ENCODE results near the gene BLID.
A peak's percentile ranks its signal among the peaks of the same experiment; 100 is the strongest.

BLID gene

DNA sequence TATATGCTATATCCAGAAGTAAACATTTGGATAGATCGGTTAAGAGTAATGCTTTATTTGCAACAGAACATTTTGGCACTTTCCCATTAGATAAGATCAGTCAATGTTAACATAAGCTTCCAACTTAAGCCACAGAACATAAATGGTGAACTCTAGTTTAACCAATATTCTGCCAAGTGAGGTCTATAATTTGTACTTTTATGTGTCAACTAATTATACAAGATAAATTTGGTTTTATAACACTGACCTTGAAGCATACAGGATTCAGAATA lies 23.5 kb upstream of the BLID start:
- no peak for DNase-seq (ENCODE audit: low read depth)

DNA sequence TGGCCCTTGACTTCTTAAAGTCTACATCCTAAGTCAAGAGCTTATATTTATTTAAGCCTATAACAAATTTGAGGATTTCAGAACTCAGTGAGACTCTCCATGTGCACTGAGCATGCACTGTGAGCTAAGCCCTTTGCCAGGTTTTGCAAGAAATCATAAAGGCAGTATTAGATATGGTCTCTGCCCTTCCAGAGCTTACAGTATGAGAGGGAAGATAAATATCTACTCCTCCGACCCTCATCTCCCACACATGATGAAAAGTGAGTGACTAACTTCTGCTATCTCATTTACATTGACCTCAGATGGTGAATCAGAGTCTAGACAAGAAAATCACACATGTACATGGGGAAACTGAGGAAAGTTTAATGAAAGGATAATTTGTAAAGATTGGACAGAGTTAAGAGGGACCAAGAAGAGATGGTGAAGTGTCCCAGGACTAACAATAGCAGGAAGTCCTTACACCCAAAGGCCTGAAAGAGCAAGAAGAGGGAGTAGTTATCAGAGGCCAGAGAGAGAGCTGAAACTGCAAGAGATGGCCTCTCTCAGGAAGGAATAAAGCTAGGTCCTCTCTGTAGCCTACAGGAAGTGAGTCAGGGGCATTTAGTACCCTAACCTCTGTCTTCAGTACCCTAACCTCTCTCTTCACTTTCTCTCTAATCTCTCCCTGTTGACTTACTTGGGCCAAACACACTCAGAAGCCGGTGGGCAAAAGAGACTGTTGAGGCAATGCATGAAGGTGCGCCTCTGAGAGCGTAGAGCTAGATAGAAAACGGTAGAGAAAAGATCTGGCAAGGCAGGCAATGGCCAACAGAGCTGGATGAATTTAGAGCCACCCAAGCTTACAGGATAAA lies 23.0 kb upstream of the BLID start:
- no peak for DNase-seq (ENCODE audit: low read depth)

DNA sequence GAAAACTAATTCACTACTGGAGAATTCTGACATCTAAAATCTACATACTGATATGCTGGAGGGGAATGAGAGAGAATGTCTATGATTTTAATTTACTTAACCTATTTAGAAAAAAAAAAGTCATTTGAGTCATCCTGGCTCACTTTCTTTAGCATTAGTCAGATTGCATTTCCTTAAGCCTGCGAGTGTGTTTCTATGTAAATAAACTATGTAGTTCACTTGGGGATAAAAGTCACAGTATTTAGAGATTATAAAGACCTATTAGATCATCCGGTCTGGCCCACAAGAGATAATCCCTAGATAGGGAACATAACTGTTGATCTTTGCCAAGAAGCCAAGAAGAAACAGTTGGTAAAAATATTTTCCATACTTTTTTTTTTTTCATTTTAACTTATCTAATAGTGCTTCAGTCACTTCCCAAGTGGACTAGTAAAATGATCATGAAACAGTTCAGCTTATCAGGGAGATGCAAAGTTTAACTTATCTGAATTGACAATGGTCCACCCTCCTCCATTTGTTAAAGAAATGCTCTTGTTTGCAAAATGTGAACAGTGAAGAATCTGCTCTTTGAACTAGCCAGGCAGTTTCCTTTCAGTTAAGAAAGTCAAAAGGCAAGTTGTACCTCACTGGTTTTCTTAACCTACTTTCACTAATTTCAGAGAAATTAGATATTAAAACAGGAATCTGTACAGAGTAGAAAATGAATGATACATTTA lies 21.2 kb upstream of the BLID start:
- DNase-seq (ENCODE audit: low read depth): peak; percentile 85

DNA sequence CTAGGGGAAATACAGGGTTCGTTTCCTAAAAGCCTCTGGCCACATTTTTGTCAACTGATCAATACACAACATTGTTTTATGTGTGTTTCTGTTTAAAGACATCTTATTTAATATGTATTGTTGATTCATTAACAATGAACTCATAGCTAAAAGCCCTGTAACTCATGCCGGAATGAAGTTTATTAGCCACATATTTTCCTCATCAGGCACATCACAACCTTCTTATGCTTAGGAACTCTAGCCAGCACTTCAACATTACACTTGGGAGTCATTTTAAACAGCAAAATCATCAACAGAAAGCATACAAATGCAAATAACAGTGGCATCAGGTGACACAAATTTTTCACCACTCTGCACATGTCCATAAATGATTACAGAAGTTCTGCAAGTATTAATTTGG lies 15.1 kb upstream of the BLID start:
- DNase-seq (ENCODE audit: low read depth): no peak

DNA sequence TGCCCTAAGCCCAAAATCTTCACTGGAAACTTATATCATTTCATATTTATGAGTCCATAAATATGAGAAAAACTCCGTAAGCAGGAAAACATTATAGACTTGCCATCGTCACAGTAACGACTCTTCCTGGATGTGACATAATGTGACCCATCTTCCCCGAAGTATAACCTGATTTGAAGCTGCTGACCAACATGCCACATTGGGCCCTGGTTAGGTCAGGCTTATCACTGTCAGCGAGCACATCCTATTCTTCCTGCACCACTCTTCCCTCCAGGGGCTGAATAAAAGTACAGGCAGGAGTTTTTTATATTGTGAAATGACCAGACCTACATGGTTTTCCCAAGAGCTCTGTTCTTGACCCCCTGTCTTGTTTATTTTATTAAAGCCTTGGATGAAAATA lies 12.1 kb upstream of the BLID start:
- no peak for DNase-seq (ENCODE audit: low read depth)

DNA sequence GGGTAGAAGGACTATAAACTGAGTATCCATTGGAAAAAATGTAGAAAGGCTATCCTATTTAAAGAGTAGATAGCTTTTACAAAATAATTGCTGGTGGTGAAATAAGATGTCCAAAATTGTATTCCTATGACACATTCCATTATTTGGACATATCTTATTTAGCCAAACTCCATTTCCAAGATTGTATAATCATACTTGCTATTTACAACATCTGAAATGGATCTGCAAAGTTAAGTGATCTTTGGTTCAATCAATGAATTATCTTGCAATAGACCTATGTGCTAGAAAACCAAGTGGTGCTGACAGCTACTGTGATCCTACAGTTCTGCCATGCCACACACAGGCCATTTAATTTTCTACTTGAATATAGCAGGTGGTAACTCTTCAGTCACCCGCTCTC lies 11.0 kb upstream of the BLID start:
- no peak for DNase-seq (ENCODE audit: low read depth)

DNA sequence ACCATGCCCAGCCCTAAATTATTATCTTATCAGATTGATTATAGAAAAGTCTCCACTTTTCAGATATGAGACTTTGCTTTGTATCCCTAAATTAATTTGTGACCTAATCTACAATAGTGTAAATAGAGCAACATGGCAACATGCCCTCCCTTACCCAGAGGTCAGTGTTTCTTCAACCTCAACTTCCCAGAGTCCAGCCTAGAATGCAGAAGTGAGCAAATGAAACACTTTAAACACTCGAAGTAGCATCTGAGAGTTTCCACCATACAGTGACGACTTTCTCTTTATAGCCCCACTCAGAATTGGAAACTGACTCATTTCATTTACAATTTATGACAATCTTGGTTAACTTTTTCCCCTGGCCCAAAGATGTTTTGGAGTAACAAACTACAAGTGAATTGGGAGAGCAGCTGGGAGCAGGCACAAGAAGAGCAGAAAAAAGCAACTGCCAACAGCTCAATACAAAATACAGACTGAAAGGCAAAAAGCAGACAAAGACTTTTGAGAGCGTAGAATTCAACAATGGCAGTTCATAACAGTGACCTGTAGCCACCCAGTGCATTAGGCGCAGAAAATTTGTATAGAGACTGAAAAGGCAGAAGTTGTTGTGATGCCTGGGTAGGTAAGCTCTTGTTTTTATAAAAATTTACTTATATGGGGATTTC lies 10.1 kb upstream of the BLID start:
- no peak for DNase-seq (ENCODE audit: low read depth)

DNA sequence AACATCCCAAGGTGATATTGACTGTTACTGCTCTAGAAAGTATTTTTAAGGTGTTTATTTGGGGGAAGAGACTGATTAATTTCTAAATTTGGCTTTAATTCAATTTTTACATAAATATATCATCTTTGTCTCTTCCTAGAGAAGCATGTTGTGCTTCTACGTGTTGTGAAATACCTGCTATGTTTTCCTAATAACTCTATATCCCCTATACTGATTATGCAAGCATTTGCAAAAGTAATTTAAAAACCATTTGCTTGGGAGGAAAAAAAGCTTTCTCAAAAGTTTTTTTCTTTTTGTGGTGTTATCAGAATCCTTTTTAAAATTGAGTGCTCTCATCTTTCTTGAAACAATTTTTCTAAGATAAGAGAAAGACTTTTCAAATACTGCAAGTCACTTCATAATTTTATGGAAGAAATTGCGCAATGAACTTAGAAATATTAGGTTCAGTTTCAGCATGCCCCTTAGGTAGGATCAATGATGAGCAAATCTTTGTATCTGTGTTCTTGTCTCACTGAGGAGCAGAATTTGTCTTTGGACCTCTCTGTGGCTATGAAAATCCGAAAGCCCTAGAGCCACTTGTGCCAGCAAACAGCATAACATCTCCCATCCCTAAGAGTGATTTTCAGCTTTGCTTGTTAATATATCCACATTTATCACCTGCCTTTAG lies 7.4 kb upstream of the BLID start:
- DNase-seq (ENCODE audit: low read depth): no peak

DNA sequence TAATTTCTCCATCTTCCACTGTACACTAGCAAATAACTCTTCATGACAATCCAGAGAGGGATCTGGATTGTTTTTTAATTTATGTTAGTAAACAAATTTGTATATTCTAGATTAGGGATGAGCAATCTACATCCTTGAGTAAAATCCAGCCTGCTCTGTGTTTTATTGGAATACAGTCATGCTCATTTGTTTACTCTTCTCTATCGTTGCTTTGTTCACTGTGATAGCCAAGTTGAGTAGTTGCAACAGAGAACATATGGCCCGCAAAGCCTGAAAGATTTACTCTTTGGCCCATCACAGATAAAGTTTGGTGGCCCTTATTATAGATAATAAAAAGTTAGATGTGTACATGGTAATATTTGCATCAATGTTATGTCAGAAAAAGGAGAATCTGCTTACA lies 6.2 kb upstream of the BLID start:
- DNase-seq (ENCODE audit: low read depth): no peak

DNA sequence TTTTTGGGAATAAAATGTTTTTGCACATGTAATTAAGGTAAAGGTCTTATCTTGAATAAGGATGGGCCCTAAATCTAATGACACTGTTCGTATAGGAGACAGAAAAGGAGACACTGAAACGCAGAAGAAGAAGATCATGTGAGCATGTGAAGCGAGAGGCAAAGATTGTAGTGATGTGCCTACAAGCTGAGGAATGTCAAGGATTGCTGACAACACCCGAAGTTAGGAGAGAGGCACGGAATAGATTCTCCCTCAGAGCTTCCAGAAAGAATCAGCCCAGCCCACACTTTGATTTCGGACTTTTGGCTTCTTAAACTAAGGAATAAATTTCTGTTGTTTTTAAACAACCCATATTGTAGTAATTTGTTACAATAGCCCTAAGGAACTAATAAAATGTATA lies 4.1 kb upstream of the BLID start:
- no peak for DNase-seq (ENCODE audit: low read depth)

DNA sequence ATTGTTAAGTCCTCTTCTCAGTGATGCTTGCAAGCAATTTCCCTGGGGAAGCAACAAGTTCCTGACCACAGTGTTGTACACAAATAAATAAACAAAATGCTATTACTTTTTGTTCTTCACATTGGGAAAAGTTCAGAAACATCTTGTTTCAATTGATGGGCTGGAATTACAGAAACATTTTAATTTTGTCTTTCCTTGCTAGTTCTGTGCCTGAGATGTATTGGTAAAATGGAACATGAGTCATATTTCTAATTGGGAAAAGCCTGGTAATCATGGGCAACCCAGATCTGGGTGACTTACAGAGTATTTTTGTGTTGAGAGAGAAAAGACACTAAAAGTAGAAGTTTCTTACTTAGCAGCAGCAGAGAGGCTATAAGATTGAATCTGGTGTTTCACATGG lies 576 bp upstream of the BLID start:
- no peak for DNase-seq (ENCODE audit: low read depth)

DNA sequence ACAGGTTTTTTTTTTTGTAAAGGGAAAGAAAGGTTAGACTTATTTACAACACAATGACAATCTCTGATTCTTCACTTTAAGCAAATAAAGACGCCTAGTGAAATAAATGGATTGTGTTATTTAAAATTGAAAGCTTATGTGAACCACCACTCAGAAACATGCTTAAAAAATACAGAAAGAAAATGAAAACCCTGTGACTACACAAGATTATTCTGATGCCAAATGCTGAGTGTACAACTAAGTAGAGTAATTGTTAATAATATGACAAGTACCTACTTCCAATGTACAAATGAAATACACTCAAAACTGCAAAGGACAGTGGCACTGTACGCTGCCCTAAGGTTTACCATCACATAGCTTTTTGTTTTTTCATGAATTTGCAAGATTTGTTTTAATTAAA lies 1.0 kb downstream of the BLID start:
- DNase-seq (ENCODE audit: low read depth): no peak

DNA sequence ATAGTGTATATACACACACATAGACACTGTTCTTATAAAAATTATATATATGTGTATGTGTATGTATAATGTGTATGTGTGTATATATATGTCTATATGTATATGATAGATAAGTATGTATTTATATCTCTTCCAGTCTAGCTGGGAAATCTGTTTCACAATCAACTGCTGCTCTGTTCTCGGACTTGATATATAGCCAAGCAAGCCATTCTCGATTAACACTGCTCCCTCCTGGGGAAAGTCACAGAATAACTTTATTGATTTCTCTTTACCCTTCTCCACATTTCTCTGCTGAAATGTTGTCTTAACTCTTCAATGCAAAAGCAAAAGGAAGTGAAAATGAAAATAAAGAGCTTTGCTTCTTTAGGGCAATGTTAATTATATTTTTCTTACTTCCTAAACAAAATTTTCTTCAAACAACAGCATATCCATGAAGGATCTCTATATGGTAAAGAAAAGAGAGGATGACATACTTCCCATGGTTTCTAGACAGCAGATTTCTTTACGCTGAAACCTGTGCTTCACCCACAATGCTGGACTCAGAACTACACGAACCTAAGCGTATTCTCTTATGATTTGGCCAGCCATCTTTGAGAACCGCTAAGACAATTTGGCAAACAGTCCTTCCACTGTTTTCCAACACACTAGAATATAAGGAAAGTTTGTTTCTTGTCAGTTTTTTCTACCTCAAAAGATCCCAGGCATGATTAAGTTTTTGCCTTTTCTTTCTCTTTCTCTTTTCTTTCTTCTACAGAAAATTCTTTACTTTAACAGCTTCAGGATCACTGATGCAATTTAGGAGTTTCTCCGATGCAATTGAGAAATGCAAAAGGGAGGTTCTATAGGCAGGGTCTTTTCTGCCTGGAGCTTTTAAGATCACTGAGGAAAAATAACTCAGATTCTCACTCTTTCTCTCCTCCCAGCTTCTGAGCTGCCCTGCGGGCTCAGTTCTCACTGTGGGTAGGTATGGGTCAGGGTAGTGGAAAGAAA lies 1.9 kb downstream of the BLID start:
- DNase-seq (ENCODE audit: low read depth): no peak

DNA sequence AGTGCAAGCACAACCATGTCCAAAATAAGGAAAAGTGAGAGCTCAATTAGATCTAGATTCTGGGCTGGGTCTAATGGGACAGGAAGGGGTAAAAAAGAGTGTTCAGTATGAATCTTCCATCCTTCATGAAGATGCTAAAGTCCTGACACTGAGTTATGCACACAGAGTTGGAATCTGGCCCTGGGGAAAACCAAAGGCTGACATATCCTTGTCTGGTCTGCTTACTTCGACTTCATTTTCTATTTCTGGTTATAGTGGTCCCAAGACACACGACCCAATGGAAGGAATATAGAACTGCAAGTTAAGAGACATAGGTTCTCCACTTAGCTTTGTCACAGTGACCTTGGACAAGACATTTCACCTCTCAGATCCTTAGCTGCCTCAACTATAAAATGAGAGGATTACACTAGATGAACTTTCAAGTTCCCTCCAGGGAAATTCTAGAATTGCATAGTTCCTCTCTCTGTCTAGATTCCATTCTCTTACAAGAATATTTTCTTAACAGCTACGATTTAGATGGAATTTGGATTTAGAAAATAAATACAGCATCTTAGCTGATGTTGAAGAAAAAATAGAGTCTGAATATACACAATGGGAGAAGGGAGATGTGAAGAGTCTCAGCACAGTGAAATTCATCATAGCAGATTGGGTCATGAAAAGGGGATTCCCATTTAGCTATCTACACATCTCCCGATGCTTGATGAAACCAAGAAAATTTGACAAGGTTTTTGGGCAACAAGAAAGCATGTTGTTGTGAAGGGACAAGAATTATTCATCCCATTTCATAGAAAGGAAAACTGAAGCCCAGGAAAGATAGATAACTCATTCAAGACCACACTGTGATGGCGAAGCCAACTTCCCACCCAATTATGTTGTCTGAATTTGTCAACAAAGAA lies 3.3 kb downstream of the BLID start:
- no peak for DNase-seq (ENCODE audit: low read depth)

DNA sequence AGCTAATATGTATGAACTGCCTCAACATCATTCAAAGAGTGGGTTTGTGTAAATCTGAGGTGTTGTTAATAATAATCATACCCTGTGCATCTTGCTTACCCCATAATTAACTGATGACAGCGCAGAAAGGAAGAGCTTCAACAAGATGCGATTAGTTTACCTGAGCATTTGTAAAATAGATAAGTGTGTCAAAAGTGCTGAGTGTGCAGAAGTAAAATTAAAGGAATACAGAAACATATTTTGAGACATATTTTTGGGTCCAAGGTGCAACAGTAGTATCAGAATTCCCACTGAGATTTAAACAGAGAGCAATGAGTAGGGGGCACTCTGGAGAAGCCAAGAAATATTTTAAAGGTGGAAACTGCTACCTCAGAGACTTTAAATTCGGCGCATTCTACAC lies 6.1 kb downstream of the BLID start:
- no peak for DNase-seq (ENCODE audit: low read depth)

DNA sequence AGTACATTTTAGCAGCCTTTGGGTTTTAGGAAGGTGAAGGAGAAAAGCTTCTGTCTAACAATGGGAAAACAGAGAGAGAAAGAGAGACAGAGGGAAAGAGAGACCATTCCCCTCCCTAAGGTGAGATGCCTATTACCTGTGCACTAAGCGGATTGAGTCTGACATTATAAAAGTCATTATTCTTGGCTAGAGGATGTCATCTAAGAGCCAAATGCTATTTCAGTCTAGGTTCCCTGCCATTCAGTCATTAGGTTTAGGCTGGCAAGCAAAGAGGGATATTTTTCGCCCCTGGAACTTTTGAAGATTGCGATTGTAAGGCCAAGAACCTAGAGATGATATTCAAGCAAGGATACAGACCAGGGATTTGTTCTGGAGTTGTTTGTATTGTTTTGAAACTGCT lies 7.2 kb downstream of the BLID start:
- DNase-seq (ENCODE audit: low read depth): no peak

DNA sequence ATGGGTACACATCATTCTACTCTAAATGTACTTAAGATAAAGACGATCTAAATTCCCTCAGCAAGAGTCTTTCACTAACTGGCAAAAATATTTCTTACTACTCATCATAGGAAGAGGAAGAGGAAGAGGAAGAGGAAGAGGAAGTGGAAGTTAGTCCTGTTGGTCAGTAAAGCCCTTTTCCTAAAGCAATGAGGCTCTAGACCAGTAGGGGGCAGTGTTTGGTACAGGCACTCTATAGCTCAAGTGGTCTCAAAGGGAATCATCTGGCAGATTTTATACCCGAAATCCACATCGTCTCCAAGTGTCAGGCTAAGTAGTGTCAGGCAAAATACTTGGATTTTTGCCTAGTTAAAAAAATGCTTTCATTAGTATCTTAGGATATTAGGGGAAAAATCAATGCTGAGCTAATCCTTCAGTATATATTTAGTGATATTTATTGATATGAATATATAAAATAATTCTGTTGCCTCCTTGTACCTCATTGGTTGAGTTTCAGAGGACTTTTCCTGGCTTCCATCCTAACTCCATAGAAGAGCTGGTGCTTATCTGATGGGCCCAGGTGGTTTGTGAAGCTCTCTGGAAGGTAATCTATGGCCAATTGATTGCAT lies 7.7 kb downstream of the BLID start:
- no peak for DNase-seq (ENCODE audit: low read depth)

DNA sequence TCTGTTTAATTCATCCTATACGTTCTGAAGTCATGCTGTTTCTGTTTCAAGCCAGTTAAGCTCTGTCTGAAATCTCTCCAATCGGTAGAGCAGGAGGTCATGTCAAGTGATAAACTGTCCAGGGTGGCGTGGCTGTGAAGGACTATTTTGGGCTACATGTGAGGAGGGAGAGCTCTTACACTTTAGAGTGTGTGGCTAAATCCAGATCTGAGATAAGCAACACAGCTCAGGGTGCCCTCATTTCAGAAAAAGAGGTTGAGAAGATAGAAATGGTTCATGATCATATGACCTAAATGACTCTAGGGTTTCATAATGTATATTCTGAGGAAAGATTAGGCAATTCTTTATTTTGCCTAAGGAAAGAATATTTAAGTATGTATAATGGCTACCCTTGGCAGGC lies 8.4 kb downstream of the BLID start:
- no peak for DNase-seq (ENCODE audit: low read depth)

DNA sequence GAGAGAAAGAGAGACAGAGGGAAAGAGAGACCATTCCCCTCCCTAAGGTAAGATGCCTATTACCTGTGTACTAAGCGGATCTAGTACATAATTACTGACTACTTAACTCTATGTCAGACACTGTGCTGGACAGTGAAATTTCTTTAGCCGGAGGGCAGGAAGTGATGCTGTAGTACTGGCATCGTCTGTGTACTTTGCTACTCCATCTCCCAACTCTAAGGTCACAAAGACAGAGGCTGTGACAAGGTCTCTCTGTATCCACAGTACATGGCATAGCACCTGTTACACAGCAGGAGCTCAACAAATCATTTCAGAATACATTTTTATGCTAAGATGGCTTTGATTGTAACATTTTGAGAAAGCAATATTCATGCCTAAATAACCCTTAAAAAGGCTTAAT lies 9.0 kb downstream of the BLID start:
- DNase-seq (ENCODE audit: low read depth): no peak

DNA sequence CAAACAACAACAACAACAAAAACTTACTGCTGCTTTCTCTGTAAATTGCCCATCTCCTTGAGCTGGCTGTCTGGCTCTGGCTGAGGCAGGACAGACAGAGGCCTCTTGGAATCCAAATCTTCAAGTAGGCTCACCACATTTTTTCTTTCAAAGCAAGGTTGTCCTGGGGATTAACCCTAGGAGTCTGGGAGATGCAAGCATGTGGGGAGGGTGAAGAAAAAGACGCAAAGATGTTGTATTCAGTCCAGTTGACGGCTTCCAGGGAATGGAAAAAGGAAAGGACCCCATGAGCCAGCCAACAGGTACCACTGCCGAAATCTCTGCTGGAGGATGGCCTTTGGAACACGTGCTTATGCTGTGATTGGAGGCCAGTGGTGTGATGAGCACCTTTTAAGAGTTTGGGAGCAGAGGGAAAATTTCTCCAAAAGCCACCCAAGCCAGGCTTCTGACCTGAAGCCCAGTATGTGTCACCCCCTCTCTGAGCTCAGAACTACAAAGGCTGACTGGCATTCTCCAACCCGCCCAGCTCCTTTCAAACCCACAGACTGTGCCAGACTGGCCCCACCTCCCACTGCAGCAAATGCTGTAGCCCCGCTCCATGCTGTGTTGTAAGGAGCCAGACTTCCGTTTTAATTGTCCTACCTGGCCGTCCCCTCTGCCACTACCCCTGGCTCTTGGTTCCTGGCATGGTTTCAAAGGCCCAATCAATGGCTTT lies 10.8 kb downstream of the BLID start:
- no peak for DNase-seq (ENCODE audit: low read depth)
